Hematopoietic multipotent progenitor cell treated with erythropoietin and hydrocortisone succinate and interleukin-3 and kit ligand, for 17 days (in vitro differentiated cells): ENCODE results near the gene RIN1.
"Not testable (repeated sequence)": the region's sequence is repeated elsewhere in the genome, so short reads cannot be mapped to it uniquely, and the experiment has no call there.

Experiments used
- DNase-seq: peaks from one replicate; pipeline ENCODE4 v3.0.0-alpha.2; 2015; ENCODE audit warnings: low spot score

The RIN1 gene

GRCh38 chr11:66334605-66335442, 1.4 kb downstream of the RIN1 start:
- no peak for DNase-seq

GRCh38 chr11:66333896-66334604, 2.2 kb downstream of the RIN1 start:
- DNase-seq: no peak

GRCh38 chr11:66333220-66333877, 2.9 kb downstream of the RIN1 start:
- no peak for DNase-seq

- no peak for DNase-seq
Observed at GRCh38 chr11:66332371-66333219, 3.6 kb downstream of the RIN1 start.

GRCh38 chr11:66331542-66332370, 4.5 kb downstream of the RIN1 start:
- DNase-seq: no peak

- DNase-seq: no peak
Observed at GRCh38 chr11:66330931-66331330, 5.3 kb downstream of the RIN1 start.

- no peak for DNase-seq
Observed at GRCh38 chr11:66329165-66329673, 7.0 kb downstream of the RIN1 start.

- peak; percentile 81 for DNase-seq
Observed at GRCh38 chr11:66328302-66329144, 7.7 kb downstream of the RIN1 start.

GRCh38 chr11:66328031-66328301, 8.3 kb downstream of the RIN1 start:
- DNase-seq: no peak

GRCh38 chr11:66327171-66328030, 8.8 kb downstream of the RIN1 start:
- DNase-seq: no peak

GRCh38 chr11:66326261-66327111, 9.7 kb downstream of the RIN1 start:
- no peak for DNase-seq

GRCh38 chr11:66325263-66325671, 11.0 kb downstream of the RIN1 start:
- no peak for DNase-seq

GRCh38 chr11:66324664-66325063, 11.6 kb downstream of the RIN1 start:
- no peak for DNase-seq

GRCh38 chr11:66323684-66324083, 12.6 kb downstream of the RIN1 start:
- DNase-seq: no peak

- DNase-seq: no peak
Observed at GRCh38 chr11:66322732-66323427, 13.4 kb downstream of the RIN1 start.

- no peak for DNase-seq
Observed at GRCh38 chr11:66321606-66322005, 14.6 kb downstream of the RIN1 start.

GRCh38 chr11:66320748-66321147, 15.5 kb downstream of the RIN1 start:
- not testable (repeated sequence) for DNase-seq

GRCh38 chr11:66320289-66320688, 15.9 kb downstream of the RIN1 start:
- not testable (repeated sequence) for DNase-seq
